HG02759 (cell line): ENCODE data around the gene SPTBN1.
A peak's percentile ranks its signal among the peaks of the same experiment; 100 is the strongest.

Experiments used
- ATAC-seq: cut with Tn5 transposase; IDR thresholded peaks from one replicate; pipeline ENCODE4 v1.9.1; 2021; ENCODE audit warnings: mild to moderate bottlenecking, moderate library complexity; ENCODE audit not compliant: unreplicated experiment

SPTBN1 gene

GRCh38 chr2:54644236-54644635 lies 188.1 kb downstream of the SPTBN1 start:
- no peak for ATAC-seq

DNA sequence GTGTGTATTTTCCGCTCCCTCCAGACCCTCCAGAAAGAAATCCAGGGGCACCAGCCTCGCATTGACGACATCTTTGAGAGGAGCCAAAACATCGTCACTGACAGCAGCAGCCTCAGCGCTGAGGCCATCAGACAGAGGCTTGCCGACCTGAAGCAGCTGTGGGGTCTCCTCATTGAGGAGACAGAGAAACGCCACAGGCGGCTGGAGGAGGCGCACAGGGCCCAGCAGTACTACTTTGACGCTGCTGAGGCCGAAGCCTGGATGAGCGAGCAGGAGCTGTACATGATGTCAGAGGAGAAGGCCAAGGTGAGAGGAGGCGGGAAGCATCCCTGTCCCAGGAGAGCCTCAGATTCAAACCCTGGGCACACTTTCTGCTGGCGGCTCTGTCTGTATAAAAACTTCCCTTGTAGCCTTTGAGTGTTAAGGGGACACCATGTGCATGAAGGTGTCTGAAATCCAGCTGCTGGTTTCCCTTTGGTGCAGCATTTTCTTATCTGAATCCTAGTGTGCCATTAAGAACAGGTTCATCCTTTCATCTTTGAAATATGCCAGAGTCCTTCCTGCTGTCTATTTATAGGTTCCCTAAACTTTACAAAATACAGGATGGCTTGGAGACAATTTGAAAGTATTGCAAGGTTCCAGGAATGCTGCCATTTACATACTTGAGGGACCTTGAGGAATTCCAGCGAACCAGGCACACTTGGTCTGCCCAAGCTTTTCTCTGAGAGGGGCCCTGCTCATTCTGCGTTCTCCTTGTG lies 190.2 kb downstream of the SPTBN1 start:
- ATAC-seq: no peak

GRCh38 chr2:54648256-54648655 lies 192.1 kb downstream of the SPTBN1 start:
- ATAC-seq: no peak

DNA sequence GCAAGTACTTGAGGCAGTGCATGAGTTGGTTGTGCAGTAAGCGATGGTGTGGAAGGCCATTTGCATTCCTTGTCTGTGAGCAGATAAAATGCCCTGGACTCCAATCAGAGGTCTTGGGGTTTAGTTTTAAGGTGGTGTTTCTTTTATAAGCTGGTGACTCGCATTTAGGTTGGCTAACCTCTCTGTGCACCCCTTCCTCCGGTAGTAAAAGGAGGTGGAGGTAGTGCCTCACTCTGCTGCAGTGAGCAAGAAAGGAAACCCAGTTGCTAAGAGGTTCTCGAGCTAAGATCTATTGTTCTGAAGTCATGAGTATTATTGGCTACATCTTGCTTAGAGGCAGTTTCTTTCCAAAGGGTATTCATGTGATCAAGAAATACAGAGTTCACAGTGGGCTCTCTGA lies 193.1 kb downstream of the SPTBN1 start:
- no peak for ATAC-seq

- no peak for ATAC-seq
Measured at GRCh38 chr2:54649633-54650032, 193.5 kb downstream of the SPTBN1 start.

DNA sequence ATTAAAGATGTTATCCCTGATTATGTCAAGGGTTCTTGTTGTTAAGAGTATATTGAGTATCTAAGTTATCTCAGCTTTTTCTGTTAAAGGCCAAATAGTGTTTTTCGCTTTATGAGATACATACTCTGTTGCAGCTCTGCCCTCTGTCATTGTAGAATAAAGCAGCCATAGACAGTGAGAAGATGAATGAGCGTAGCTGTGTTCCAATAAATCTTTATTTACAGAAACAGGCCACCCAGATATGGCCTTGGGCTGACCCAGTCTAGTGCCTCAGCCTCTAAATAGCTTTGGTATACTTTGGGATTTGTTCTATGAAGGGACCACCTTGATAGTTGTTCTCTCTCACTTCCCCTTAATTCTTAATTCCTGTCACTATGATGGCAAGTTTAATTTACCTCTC lies 194.5 kb downstream of the SPTBN1 start:
- ATAC-seq: no peak

GRCh38 chr2:54651291-54651690 lies 195.2 kb downstream of the SPTBN1 start:
- ATAC-seq: no peak

DNA sequence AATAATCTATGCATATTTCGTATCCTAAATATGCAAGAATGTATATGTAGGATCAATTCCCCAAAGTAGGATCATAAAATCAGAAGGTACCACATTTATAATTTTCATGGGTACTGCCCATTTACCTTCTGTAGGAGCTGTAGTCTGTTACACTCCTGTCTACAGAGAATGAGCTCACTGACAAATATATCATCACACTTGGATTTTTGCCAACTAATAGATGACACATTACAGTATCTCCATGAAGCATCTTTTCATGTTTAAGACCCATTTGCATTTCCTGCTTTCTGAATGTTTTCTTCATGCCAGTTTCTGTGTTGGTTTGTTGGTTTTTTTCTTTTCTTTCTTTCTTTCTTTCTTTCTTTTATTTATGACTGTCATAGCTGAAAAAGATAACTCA lies 196.4 kb downstream of the SPTBN1 start:
- ATAC-seq: peak; percentile 79

DNA sequence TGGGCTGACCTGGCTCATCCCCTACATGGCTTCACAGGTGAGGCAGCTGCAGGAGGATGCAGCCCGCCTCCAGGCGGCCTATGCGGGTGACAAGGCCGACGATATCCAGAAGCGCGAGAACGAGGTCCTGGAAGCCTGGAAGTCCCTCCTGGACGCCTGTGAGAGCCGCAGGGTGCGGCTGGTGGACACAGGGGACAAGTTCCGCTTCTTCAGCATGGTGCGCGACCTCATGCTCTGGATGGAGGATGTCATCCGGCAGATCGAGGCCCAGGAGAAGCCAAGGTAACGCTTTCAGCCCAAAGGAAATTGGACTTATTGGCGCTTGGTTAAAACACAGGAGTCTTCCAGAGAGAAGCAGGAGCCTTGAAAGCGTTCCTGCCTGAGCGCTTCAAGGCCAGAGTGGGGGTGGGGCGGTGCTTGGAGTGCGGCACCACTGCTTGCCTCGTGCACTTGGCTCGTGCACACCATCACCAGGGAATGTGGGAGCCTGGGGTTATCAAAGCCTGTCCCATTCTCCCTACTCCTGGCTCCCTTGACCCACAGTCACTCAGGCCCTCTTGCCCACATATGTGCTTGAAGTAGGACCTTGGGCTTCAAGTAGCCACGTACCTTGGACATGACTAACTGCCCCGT lies 197.6 kb downstream of the SPTBN1 start:
- no peak for ATAC-seq

GRCh38 chr2:54655046-54655809 lies 199.1 kb downstream of the SPTBN1 start:
- ATAC-seq: no peak

DNA sequence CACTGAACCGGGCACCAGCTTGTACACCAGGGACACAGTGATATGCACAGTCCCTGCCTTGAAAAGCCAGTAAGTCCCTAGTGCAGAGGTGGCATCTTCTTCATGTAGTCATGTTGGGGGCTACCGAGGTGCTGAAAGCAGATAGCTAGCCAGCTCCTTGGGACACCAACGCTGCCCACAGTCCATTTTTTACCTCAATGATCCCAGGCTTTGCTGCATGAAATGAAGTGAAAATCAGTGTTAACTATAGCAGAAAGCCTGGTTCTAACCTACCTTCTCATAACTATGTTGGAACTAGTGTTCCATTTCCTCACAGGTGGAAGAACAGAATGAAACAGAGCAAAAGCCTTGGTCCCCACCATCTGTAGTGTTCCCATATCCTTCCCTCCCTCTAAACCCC lies 200.7 kb downstream of the SPTBN1 start:
- no peak for ATAC-seq

DNA sequence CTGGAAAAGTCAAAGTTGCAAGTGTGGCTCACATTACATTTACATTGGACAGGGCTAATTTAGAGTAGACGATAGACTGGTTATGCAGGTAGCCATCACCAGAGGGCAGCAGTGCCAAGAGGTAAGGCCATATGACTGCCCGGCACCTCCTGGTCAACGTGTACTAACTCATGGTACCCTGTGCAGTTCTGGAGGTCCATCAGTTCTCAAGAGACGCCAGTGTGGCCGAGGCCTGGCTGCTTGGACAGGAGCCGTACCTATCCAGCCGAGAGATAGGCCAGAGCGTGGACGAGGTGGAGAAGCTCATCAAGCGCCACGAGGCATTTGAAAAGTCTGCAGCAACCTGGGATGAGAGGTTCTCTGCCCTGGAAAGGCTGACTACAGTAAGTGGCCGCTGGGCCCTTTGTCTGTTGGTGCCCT lies 201.5 kb downstream of the SPTBN1 start:
- peak; percentile 51 for ATAC-seq

DNA sequence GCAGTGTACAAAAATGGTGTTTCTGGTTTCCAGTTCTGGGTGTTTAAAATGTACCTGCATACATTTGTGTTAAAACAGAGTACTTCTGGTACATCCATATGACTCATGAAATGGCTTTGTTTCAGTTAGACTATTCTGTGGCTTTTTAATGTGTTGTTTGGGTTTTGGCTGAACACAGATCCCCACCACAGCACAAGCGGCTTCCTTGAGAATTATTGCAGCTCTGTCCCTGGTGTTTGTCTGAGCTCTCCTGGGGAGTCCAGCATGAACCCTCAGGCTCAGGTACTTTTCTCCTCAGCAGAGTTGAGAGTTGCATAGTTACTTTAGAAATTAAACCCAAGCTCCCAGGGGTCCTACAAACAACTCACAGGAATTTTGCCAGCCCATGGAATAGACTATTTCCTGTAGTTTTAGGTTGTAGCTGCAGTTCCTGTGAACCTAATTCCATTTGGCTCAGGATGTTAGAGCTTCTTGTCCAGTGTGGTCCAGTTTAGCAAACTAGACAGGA lies 202.5 kb downstream of the SPTBN1 start:
- ATAC-seq: no peak

- no peak for ATAC-seq
Measured at GRCh38 chr2:54659527-54659926, 203.4 kb downstream of the SPTBN1 start.

GRCh38 chr2:54660752-54661151 lies 204.6 kb downstream of the SPTBN1 start:
- no peak for ATAC-seq

GRCh38 chr2:54663424-54664030 lies 207.4 kb downstream of the SPTBN1 start:
- no peak for ATAC-seq

DNA sequence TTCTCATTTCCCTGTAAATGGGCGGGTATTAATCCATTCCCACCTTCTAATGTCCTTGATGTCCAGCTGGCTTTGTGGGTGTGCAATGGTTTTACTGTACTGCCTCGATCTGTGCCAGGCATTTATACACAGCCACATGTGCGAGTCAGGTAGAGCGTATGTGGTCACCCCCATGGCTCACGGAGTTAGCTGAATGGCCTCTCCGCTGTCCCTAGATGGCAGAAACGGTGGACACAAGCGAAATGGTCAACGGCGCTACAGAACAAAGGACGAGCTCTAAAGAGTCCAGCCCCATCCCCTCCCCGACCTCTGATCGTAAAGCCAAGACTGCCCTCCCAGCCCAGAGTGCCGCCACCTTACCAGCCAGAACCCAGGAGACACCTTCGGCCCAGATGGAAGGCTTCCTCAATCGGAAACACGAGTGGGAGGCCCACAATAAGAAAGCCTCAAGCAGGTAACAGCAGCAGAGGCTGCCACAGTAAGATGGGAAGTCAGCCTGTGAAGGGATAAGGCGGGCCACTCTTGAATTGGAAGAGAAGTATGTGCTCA lies 208.2 kb downstream of the SPTBN1 start:
- no peak for ATAC-seq

- ATAC-seq: no peak
Measured at GRCh38 chr2:54665436-54665856, 209.3 kb downstream of the SPTBN1 start.

- ATAC-seq: no peak
Measured at GRCh38 chr2:54666131-54666633, 210.1 kb downstream of the SPTBN1 start.

DNA sequence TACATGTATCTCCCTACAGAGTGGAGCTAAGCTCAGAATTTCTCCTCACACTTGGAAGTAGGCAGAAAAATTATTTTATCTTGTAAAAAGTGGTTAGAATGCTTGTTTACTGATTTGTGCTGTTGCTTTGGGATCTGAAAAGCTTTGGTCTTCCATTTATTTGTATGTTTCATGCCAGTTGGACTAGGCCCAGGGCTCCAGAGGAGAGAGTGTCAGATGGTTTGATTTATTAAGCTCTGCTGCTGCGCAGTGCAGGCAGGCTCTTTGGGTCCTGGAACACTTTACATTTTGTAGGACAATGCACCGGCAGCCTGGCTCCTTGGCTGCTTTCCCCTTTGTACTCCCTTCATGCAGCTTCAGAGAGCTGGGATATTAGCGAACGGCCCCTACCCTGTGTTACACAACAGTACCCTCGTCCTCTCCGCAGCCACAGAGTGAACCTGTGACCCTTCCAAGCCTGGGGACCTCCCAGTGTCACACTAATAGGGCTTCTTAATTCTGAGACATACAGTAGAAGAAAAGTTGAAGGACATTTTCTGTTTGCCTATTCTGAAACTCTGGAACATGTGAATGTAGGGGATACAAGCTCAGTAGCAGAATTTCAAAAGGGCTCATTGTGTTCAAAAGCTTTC lies 210.6 kb downstream of the SPTBN1 start:
- ATAC-seq: no peak
